Subcutaneous preadipocyte (primary cell): ENCODE results near the gene BPIFA1. TPM values are rescaled to one million over a fixed set of nuclear protein-coding genes. Genes with fewer than 3 reads are reported as not detected.

ENCODE experiments used
- total RNA-seq: library from RNA; depleted of rRNA; stranded (reverse); fragments of >200 nt; gene quantifications from 2 replicates; pipeline ENCODE4 v1.2.3, GENCODE V29; 2012

Gene BPIFA1
- not detected in 2 replicates for total RNA-seq

GRCh38 chr20:33235696-33236095 lies at the start of gene BPIFA1:
Gene BPIFA1, plus strand, starts transcription at chr20:33235996. Its CDS starts 1,716 bp downstream, at chr20:33237712.

GRCh38 chr20:33217052-33217451 lies 18.7 kb upstream of the BPIFA1 start, which contains the start of gene BPIFA3:
Gene BPIFA3, plus strand, starts transcription at chr20:33217352. Its CDS starts 185 bp downstream, at chr20:33217537.

GRCh38 chr20:33282991-33283555 lies 47.3 kb downstream of the BPIFA1 start, which contains the start of gene BPIFB1:
Gene BPIFB1, plus strand, starts transcription at chr20:33283214. Its CDS starts 2,860 bp downstream, at chr20:33286074.

Other genes with a start within 250 kb of the BPIFA1 start
- gene SUN5, start 231.6 kb upstream of the BPIFA1 start, total RNA-seq = not detected in 2 replicates
- gene BPIFB2, start 228.3 kb upstream of the BPIFA1 start, total RNA-seq = not detected in 2 replicates
- not detected in 2 replicates for gene BPIFB6, start 204.3 kb upstream of the BPIFA1 start, total RNA-seq
- not detected in 2 replicates for gene BPIFB3, start 182.1 kb upstream of the BPIFA1 start, total RNA-seq
- not detected in 2 replicates for gene BPIFB4, start 156.4 kb upstream of the BPIFA1 start, total RNA-seq
- gene BPIFA2, start 67.8 kb upstream of the BPIFA1 start, total RNA-seq = not detected in 2 replicates
- gene BPIFA3, start 18.6 kb upstream of the BPIFA1 start, total RNA-seq = not detected in 2 replicates
- not detected in 2 replicates for gene BPIFB1, start 47.2 kb downstream of the BPIFA1 start, total RNA-seq
- 18.0 and 26.4 TPM in 2 replicates for gene CDK5RAP1, start 165.5 kb downstream of the BPIFA1 start, total RNA-seq
- gene SNTA1, start 207.8 kb downstream of the BPIFA1 start, total RNA-seq = 20.5 and 23.9 TPM in 2 replicates